Measurements from ENCODE around the gene IDI1. TPM values are rescaled to one million over a fixed set of nuclear protein-coding genes. Genes with fewer than 3 reads are reported as not detected.

IDI1 gene
- total and polyA plus RNA-seq, 4 donors = 78.8 to 264 (median 109) TPM

GRCh38 chr10:1063232-1063865 lies 14.4 kb upstream of the IDI1 start:
- H3K4me1 ChIP-seq (ENCODE audit: control insufficient read depth in 4 of 4, insufficient read depth in 4 of 4, low read length in 3 of 4) = peaks cover 0 to 11% (median 4%) of the 10 kb centered on the region in 4 donors
- 79% methylated on average over 7 of the region's 7 CpGs for WGBS
- H3K9ac ChIP-seq (ENCODE audit: low read depth in 1 of 2, low read length in 2 of 2) = no peak overlapping the region
- H3K27me3 ChIP-seq (ENCODE audit: control insufficient read depth in 4 of 4, insufficient read depth in 4 of 4, low read length in 3 of 4) = no peaks in the 10 kb centered on the region
- TF ChIP-seq HNF4A (conservative IDR thresholded peaks at IDR 0.05) (no peak), TAF1 (conservative IDR thresholded peaks at IDR 0.05) (no peak), FOXA1 (IDR thresholded peaks at IDR 0.05) (no peak), SP1 (IDR thresholded peaks at IDR 0.05) (no peak)
- H3K4me3 ChIP-seq (ENCODE audit: low read depth in 1 of 3, low read length in 3 of 3) = no peak overlapping the region
- DNase-seq (ENCODE audit: low spot score) = no peak
- H3K9me3 ChIP-seq (ENCODE audit: control insufficient read depth in 4 of 4, low read length in 3 of 4) = no peaks in the 10 kb centered on the region
- H3K36me3 ChIP-seq (ENCODE audit: control insufficient read depth in 4 of 4, insufficient read depth in 3 of 4, low read depth in 1 of 4, low read length in 3 of 4) = peaks cover 0 to 3% (median 0%) of the 10 kb centered on the region in 4 donors
- no peak overlapping the region for H3K27ac ChIP-seq (ENCODE audit: low read depth in 1 of 2, low read length in 2 of 2)

- TF ChIP-seq, protein P1, sequence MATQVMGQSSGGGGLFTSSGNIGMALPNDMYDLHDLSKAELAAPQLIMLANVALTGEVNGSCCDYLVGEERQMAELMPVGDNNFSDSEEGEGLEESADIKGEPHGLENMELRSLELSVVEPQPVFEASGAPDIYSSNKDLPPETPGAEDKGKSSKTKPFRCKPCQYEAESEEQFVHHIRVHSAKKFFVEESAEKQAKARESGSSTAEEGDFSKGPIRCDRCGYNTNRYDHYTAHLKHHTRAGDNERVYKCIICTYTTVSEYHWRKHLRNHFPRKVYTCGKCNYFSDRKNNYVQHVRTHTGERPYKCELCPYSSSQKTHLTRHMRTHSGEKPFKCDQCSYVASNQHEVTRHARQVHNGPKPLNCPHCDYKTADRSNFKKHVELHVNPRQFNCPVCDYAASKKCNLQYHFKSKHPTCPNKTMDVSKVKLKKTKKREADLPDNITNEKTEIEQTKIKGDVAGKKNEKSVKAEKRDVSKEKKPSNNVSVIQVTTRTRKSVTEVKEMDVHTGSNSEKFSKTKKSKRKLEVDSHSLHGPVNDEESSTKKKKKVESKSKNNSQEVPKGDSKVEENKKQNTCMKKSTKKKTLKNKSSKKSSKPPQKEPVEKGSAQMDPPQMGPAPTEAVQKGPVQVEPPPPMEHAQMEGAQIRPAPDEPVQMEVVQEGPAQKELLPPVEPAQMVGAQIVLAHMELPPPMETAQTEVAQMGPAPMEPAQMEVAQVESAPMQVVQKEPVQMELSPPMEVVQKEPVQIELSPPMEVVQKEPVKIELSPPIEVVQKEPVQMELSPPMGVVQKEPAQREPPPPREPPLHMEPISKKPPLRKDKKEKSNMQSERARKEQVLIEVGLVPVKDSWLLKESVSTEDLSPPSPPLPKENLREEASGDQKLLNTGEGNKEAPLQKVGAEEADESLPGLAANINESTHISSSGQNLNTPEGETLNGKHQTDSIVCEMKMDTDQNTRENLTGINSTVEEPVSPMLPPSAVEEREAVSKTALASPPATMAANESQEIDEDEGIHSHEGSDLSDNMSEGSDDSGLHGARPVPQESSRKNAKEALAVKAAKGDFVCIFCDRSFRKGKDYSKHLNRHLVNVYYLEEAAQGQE (IDR thresholded peaks at IDR 0.05) = no peak
- peak; percentile 8 for TF ChIP-seq NR2F2 (IDR thresholded peaks at IDR 0.05)
- DNase-seq (ENCODE audit: low spot score) = no peak
- H3K9me3 ChIP-seq (ENCODE audit: control insufficient read depth in 4 of 4, low read length in 3 of 4) = no peaks in the 10 kb centered on the region
- no peak overlapping the region for H3K27ac ChIP-seq (ENCODE audit: low read depth in 1 of 2, low read length in 2 of 2)
- H3K27me3 ChIP-seq (ENCODE audit: control insufficient read depth in 4 of 4, insufficient read depth in 4 of 4, low read length in 3 of 4) = no peaks in the 10 kb centered on the region
- H3K9ac ChIP-seq (ENCODE audit: low read depth in 1 of 2, low read length in 2 of 2) = no peak overlapping the region
- 89% methylated on average over 7 of the region's 7 CpGs for WGBS
- no peak overlapping the region for H3K4me3 ChIP-seq (ENCODE audit: low read depth in 1 of 3, low read length in 3 of 3)
- peaks cover 9 to 21% (median 10%) of the 10 kb centered on the region in 4 donors for H3K4me1 ChIP-seq (ENCODE audit: control insufficient read depth in 4 of 4, insufficient read depth in 4 of 4, low read length in 3 of 4)
- peaks cover 0 to 3% (median 0%) of the 10 kb centered on the region in 4 donors for H3K36me3 ChIP-seq (ENCODE audit: control insufficient read depth in 4 of 4, insufficient read depth in 3 of 4, low read depth in 1 of 4, low read length in 3 of 4)
Measured at GRCh38 chr10:1061930-1062774, 13.2 kb upstream of the IDI1 start.

DNA sequence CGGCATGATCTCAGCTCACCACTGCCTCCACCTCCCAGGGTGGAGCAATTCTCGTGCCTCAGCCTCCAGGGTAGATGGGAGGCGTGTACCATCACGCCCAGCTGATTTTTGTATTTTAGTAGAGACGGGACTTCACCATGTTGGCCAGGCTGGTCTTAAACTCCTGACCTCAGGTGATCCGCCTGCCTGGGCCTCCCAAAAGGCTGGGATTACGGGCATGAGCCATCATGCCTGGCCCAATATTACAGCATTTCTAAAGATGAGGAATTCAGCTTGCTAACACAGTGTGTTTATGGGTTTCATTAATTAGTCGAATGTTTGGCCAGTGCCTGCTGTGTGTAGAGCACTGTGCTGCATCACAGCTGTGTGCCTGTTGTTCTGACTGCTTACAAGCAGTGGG lies 11.0 kb upstream of the IDI1 start:
- Histone ChIP-seq H3K36me3 (ENCODE audit: control insufficient read depth in 4 of 4, insufficient read depth in 3 of 4, low read depth in 1 of 4, low read length in 3 of 4) (peaks cover 0 to 3% (median 0%) of the 10 kb centered on the region in 4 donors), H3K4me1 (ENCODE audit: control insufficient read depth in 4 of 4, insufficient read depth in 4 of 4, low read length in 3 of 4) (peaks cover 11 to 29% (median 14%) of the 10 kb centered on the region in 4 donors), H3K9me3 (ENCODE audit: control insufficient read depth in 4 of 4, low read length in 3 of 4) (no peaks in the 10 kb centered on the region), H3K27ac (ENCODE audit: low read depth in 1 of 2, low read length in 2 of 2) (no peak overlapping the region), H3K27me3 (ENCODE audit: control insufficient read depth in 4 of 4, insufficient read depth in 4 of 4, low read length in 3 of 4) (no peaks in the 10 kb centered on the region), H3K4me3 (ENCODE audit: low read depth in 1 of 3, low read length in 3 of 3) (no peak overlapping the region), H3K9ac (ENCODE audit: low read depth in 1 of 2, low read length in 2 of 2) (no peak overlapping the region)
- no peak for DNase-seq (ENCODE audit: low spot score)
- TF ChIP-seq EGR1 (IDR thresholded peaks at IDR 0.05; ENCODE audit: low read depth in 2 of 2) (no peak), JUND (IDR thresholded peaks at IDR 0.05) (no peak), FOXA2 (IDR thresholded peaks at IDR 0.05) (no peak), RAD21 (IDR thresholded peaks at IDR 0.05) (no peak), YY1 (IDR thresholded peaks at IDR 0.05) (no peak), GABPA (IDR thresholded peaks at IDR 0.05 in 1 of 2, conservative IDR thresholded peaks at IDR 0.05 in 1 of 2) (no peak), FOXA1 (IDR thresholded peaks at IDR 0.05) (no peak), HNF4A (conservative IDR thresholded peaks at IDR 0.05) (no peak), MAX (IDR thresholded peaks at IDR 0.05) (no peak), HNF4G (IDR thresholded peaks at IDR 0.05) (no peak), SP1 (IDR thresholded peaks at IDR 0.05) (no peak), TAF1 (conservative IDR thresholded peaks at IDR 0.05) (no peak)
- TF ChIP-seq, protein P2, sequence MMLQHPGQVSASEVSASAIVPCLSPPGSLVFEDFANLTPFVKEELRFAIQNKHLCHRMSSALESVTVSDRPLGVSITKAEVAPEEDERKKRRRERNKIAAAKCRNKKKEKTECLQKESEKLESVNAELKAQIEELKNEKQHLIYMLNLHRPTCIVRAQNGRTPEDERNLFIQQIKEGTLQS (IDR thresholded peaks at IDR 0.05) = no peak
- TF ChIP-seq, protein P1 (IDR thresholded peaks at IDR 0.05) = no peak
- 98% methylated on average over 8 of the region's 8 CpGs for WGBS
